B cell (primary cell): ENCODE data around the gene SELENOS. TPM values are rescaled to one million over a fixed set of nuclear protein-coding genes. Genes with fewer than 3 reads are reported as not detected.

ENCODE experiments used
- ATAC-seq: fragments of 200-7000 bp; cut with Tn5 transposase; one replicate; pipeline ENCODE4 v1.10.0; 2021; ENCODE audit warnings: low read depth, mild to moderate bottlenecking, moderate number of reproducible peaks, moderate library complexity
- CTCF ChIA-PET: fragments of 350-600 bp; sonication (Branson Sonifier 250); formaldehyde crosslinking; loops from one replicate; lab custom pipeline; 2021; ENCODE audit warnings: antibody characterized with exemption, inconsistent platforms; lab: Charles Lee
- POLR2A ChIA-PET: fragments of 350-600 bp; sonication (Branson Sonifier 250); formaldehyde crosslinking; loops from one replicate; lab custom pipeline; 2021; ENCODE audit warnings: antibody characterized with exemption; lab: Charles Lee
- DNase-seq: peaks from one replicate; pipeline ENCODE4 v3.0.0; 2013
- H2AFZ ChIP-seq: 2 replicates; pipeline ENCODE4 v1.6.1; 2012; ENCODE audit warnings: mild to moderate bottlenecking, low read depth, low read length; ENCODE audit not compliant: insufficient read depth, poor library complexity, severe bottlenecking
- H3K27ac ChIP-seq, 2 donors: 1 replicate in 1 of 2; 2 replicates in 1 of 2; pipeline ENCODE4 v1.5.1; 2012 to 2013; ENCODE audit warnings: low read length in 2 of 2, mild to moderate bottlenecking in 2 of 2, moderate library complexity in 1 of 2
- H3K27me3 ChIP-seq, 4 experiments: fragments of 200-600 bp in 1 of 4; sonication (generic) in 1 of 4; replicated peaks in 1 of 4; 1 replicate in 2 of 4; 2 replicates in 2 of 4; pipeline versions ENCODE4 v1.6.1 to v1.7.0; 2013 to 2016; ENCODE audit warnings: low read length in 3 of 4, mild to moderate bottlenecking in 2 of 4, mixed read lengths in 1 of 4, moderate library complexity in 1 of 4; ENCODE audit not compliant: insufficient read depth in 4 of 4, control insufficient read depth in 3 of 4; ENCODE audit errors: control extremely low read depth in 1 of 4
- H3K36me3 ChIP-seq, 2 experiments: replicated peaks in 1 of 2; 1 replicate in 1 of 2; 2 replicates in 1 of 2; pipeline versions ENCODE4 v1.6.1 to v1.7.1; 2013; ENCODE audit warnings: low read length in 1 of 2; ENCODE audit not compliant: insufficient read depth in 2 of 2, control insufficient read depth in 1 of 2; ENCODE audit errors: control extremely low read depth in 1 of 2, extremely low read depth in 1 of 2
- H3K4me1 ChIP-seq, 2 donors: fragments of 200-600 bp in 1 of 2; sonication (generic) in 1 of 2; 1 replicate in 1 of 2; 2 replicates in 1 of 2; pipeline versions ENCODE4 v1.5.1 to v1.6.1; 2013 to 2017; ENCODE audit warnings: low read length in 2 of 2; ENCODE audit not compliant: control insufficient read depth in 2 of 2, insufficient read depth in 2 of 2
- H3K4me2 ChIP-seq: replicated peaks from 2 replicates; pipeline ENCODE3; 2012; ENCODE audit warnings: mild to moderate bottlenecking, low read depth, low read length; ENCODE audit not compliant: poor library complexity, severe bottlenecking
- H3K4me3 ChIP-seq, 5 experiments: fragments of 200-600 bp in 1 of 5; sonication (generic) in 1 of 5; 1 replicate in 3 of 5; 2 replicates in 2 of 5; pipeline versions ENCODE4 v1.5.1 to v1.7.0; 2011 to 2016; ENCODE audit warnings: low read length in 4 of 5, mild to moderate bottlenecking in 4 of 5, low read depth in 2 of 5, control low read depth in 1 of 5, moderate library complexity in 1 of 5; ENCODE audit not compliant: insufficient read depth in 1 of 5; ENCODE audit errors: control extremely low read depth in 1 of 5, extremely low read depth in 1 of 5
- H3K79me2 ChIP-seq: fragments of 200-600 bp; sonication (generic); one replicate; pipeline ENCODE4 v1.6.0; 2016; ENCODE audit warnings: low read length; ENCODE audit not compliant: control insufficient read depth, insufficient read depth
- H3K9ac ChIP-seq: fragments of 200-600 bp; sonication (generic); 2 replicates; pipeline ENCODE4 v1.6.1; 2017; ENCODE audit warnings: mild to moderate bottlenecking, low read length, moderate library complexity
- H3K9me3 ChIP-seq, 3 donors: one replicate each; pipeline versions ENCODE4 v1.6.1 to v1.7.1; 2013; ENCODE audit warnings: low read length in 2 of 3; ENCODE audit not compliant: control insufficient read depth in 2 of 3, insufficient read depth in 1 of 3; ENCODE audit errors: control extremely low read depth in 1 of 3
- H4K20me1 ChIP-seq: 2 replicates; pipeline ENCODE4 v1.6.0; 2012; ENCODE audit warnings: mild to moderate bottlenecking, low read length; ENCODE audit not compliant: insufficient read depth, control insufficient read depth, poor library complexity, severe bottlenecking
- H3K27ac Mint-ChIP-seq: one replicate; pipeline ENCODE4 v1.8.0; 2021; ENCODE audit warnings: mixed read lengths
- H3K27me3 Mint-ChIP-seq: one replicate; pipeline ENCODE4 v1.8.0; 2021; ENCODE audit warnings: mixed read lengths
- H3K4me1 Mint-ChIP-seq: one replicate; pipeline ENCODE4 v1.8.0; 2021; ENCODE audit warnings: mixed read lengths
- H3K4me3 Mint-ChIP-seq: one replicate; pipeline ENCODE4 v1.8.0; 2021; ENCODE audit warnings: mixed read lengths
- H3K9me3 Mint-ChIP-seq: one replicate; pipeline ENCODE4 v1.8.0; 2022; ENCODE audit warnings: mixed read lengths; ENCODE audit not compliant: insufficient read depth
- EZH2 ChIP-seq: IDR thresholded peaks from 2 replicates; pipeline ENCODE4 v1.6.1; 2012; ENCODE audit warnings: borderline replicate concordance, low read depth, mild to moderate bottlenecking, moderate library complexity, low read length; ENCODE audit not compliant: insufficient read depth, poor library complexity, severe bottlenecking
- WGBS: methylation state at CpG from one replicate; pipeline ENCODE4 v1.1.5; 2013; ENCODE audit warnings: missing lambda C conversion rate; ENCODE audit not compliant: insufficient coverage; 5-methylcytosine and 5-hydroxymethylcytosine counted together
- intact Hi-C: fragments of 100-400 bp; cut with micrococcal nuclease; formaldehyde crosslinking; loops from one replicate; pipeline ENCODE4 v1.10.0; 2022
- polyA plus RNA-seq: library from polyadenylated mRNA; depleted of rRNA; stranded (reverse); fragments of >200 nt; gene quantifications from 2 replicates; pipeline ENCODE4 v1.2.3, GENCODE V29; 2012
- total RNA-seq, 2 donors: library from RNA; stranded (reverse); fragments of 120-200 nt in 1 of 2; gene quantifications; 1 replicate in 1 of 2; 2 replicates in 1 of 2; pipeline versions ENCODE4 v1.2.3 to v1.2.4, GENCODE V29; 2013 to 2022
- TF ChIP-seq, protein P1 (sequence below): fragments of 200-600 bp; IDR thresholded peaks from one replicate; pipeline ENCODE4 v1.8.0; 2022; ENCODE audit warnings: antibody characterized with exemption, mild to moderate bottlenecking

SELENOS gene
- total and polyA plus RNA-seq, 2 donors (not counting 1 experiment from before 2014, with no cell fraction given), result 14.2 to 26.8 TPM

DNA sequence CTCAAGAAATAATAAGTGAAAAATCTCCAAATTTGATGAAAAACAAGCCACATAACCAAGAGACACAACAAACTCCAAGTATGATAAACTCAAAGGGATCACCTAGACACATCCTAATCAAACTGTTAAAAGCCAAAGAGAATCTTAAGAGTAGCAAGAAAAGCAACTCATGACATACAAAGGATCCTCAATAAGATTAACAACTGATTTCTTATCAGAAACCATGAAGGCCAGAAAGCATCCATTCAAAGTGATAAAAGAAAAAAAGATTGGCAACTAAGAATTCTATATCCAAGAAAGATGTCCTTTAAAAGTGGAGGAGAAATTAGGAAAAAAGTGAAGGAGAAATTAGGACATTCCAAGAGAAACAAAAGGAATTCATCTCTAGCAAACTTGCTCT is 49.0 kb downstream of the SELENOS start:
- no peak overlapping the region for H3K27ac Mint-ChIP-seq
- peaks cover 13% of the 10 kb centered on the region for H3K4me1 Mint-ChIP-seq
- no peak for TF ChIP-seq EZH2
- TF ChIP-seq, protein P1, sequence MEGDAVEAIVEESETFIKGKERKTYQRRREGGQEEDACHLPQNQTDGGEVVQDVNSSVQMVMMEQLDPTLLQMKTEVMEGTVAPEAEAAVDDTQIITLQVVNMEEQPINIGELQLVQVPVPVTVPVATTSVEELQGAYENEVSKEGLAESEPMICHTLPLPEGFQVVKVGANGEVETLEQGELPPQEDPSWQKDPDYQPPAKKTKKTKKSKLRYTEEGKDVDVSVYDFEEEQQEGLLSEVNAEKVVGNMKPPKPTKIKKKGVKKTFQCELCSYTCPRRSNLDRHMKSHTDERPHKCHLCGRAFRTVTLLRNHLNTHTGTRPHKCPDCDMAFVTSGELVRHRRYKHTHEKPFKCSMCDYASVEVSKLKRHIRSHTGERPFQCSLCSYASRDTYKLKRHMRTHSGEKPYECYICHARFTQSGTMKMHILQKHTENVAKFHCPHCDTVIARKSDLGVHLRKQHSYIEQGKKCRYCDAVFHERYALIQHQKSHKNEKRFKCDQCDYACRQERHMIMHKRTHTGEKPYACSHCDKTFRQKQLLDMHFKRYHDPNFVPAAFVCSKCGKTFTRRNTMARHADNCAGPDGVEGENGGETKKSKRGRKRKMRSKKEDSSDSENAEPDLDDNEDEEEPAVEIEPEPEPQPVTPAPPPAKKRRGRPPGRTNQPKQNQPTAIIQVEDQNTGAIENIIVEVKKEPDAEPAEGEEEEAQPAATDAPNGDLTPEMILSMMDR, result no peak
- Histone ChIP-seq H3K9ac (no peak overlapping the region), H3K27ac (no peak overlapping the region), H3K79me2 (peaks cover 99% of the 10 kb centered on the region), H3K36me3 (peaks cover 1 to 14% of the 10 kb centered on the region in 2 experiments), H3K27me3 (no peaks in the 10 kb centered on the region), H4K20me1 (peaks cover 55% of the 10 kb centered on the region), H3K4me3 (no peak overlapping the region), H3K9me3 (peaks cover 5 to 11% (median 8%) of the 10 kb centered on the region in 3 donors), H3K4me1 (no peaks in the 10 kb centered on the region), H2AFZ (no peak overlapping the region), H3K4me2 (no peak overlapping the region)
- ChIA-PET CTCF (no interaction called here), POLR2A (no interaction called here)
- ATAC-seq (no peak), DNase-seq (no peak)
- H3K4me3 Mint-ChIP-seq, result no peak overlapping the region
- peaks cover 13% of the 10 kb centered on the region for H3K9me3 Mint-ChIP-seq
- no peaks in the 10 kb centered on the region for H3K27me3 Mint-ChIP-seq
- intact Hi-C loops, result loop anchor here (2.0 kb wide), 1 partner anchor 14 kb away; no protein-coding TSS in a partner anchor

DNA sequence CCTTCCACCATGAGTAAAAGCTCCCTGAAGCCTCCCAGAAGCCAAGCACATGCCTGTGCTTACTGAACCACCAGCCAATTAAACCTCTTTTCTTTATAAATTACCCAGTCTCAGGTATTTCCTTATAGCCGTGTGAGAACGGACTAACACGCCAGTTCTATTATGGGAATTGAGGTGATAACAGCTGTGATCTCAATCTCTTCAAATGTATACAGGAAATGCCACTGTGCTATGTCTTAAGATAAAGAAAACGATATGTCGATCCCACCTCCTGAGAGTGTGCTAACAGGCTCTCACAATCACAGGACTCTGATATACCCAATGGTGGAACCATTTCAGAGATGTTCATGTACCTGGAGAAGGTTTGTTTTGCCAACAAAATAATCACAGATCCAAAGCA is 51.6 kb downstream of the SELENOS start:
- H3K4me2 ChIP-seq, result no peak overlapping the region
- peaks cover 13% of the 10 kb centered on the region for H3K9me3 Mint-ChIP-seq

More for the DNA sequence above, 51.6 kb downstream of the SELENOS start:
- Histone ChIP-seq H3K4me1 (no peaks in the 10 kb centered on the region), H3K27ac (no peak overlapping the region), H2AFZ (no peak overlapping the region), H3K4me3 (no peak overlapping the region), H3K36me3 (peaks cover 0 to 6% of the 10 kb centered on the region in 2 experiments), H3K27me3 (no peaks in the 10 kb centered on the region), H3K9ac (no peak overlapping the region), H3K79me2 (peaks cover 99% of the 10 kb centered on the region), H3K9me3 (peaks cover 5 to 11% (median 8%) of the 10 kb centered on the region in 3 donors), H4K20me1 (peaks cover 45% of the 10 kb centered on the region)
- CTCF ChIA-PET, result no interaction called here
- no peak overlapping the region for H3K4me3 Mint-ChIP-seq
- no peak for ATAC-seq
- H3K27me3 Mint-ChIP-seq, result no peaks in the 10 kb centered on the region
- peaks cover 20% of the 10 kb centered on the region for H3K4me1 Mint-ChIP-seq
- intact Hi-C loops, result no loop called here
- POLR2A ChIA-PET, result no interaction called here
- no peak for TF ChIP-seq EZH2
- TF ChIP-seq, protein P1, result no peak
- H3K27ac Mint-ChIP-seq, result no peak overlapping the region
- no CpG with 5 or more reads among the region's 5 CpGs for WGBS
- no peak for DNase-seq

Other genes starting within 250 kb of the SELENOS start
- 18.9 and 20.3 TPM in 2 replicates for gene CHSY1, start 25.4 kb downstream of the SELENOS start, total RNA-seq
- 4.7 and 7.4 TPM in 2 replicates for gene CHSY1, start 25.4 kb downstream of the SELENOS start, polyA plus RNA-seq
- 104 and 113 TPM in 2 replicates for gene SNRPA1, start 17.8 kb upstream of the SELENOS start, total RNA-seq
- 97.7 and 195 TPM in 2 replicates for gene SNRPA1, start 17.8 kb upstream of the SELENOS start, polyA plus RNA-seq
- 0.53 and 1.6 TPM in 2 replicates for gene PCSK6, start 212.2 kb upstream of the SELENOS start, total RNA-seq
- gene PCSK6, start 212.2 kb upstream of the SELENOS start, polyA plus RNA-seq, result 0.66 and 2.1 TPM in 2 replicates